GM06990 (cell line): ENCODE results near the gene CHMP1B.
"Not testable (repeated sequence)": the region's sequence is repeated elsewhere in the genome, so short reads cannot be mapped to it uniquely, and the experiment has no call there.

Experiments used
- DNase-seq: peaks from one replicate; pipeline ENCODE4 v3.0.0-alpha.2; 2011; ENCODE audit not compliant: insufficient read length; ENCODE audit errors: extremely low read depth
- H3K27me3 ChIP-seq: replicated peaks from 2 replicates; pipeline ENCODE4 v1.6.0; 2011; ENCODE audit warnings: low read length; ENCODE audit not compliant: control insufficient read depth, insufficient read depth
- H3K36me3 ChIP-seq: 2 replicates; pipeline ENCODE4 v1.5.1; 2011; ENCODE audit warnings: low read length; ENCODE audit not compliant: control insufficient read depth, insufficient read depth
- H3K4me3 ChIP-seq: replicated peaks from 2 replicates; pipeline ENCODE4 v1.5.1; 2011; ENCODE audit warnings: low read depth, mild to moderate bottlenecking, control low read depth, low read length
- CTCF ChIP-seq: IDR thresholded peaks from 2 replicates; pipeline ENCODE4 v1.5.1; 2011; ENCODE audit warnings: low read length, control low read depth, mild to moderate bottlenecking, inconsistent platforms; ENCODE audit not compliant: insufficient read depth, poor library complexity, severe bottlenecking

Gene CHMP1B

GRCh38 chr18:11887328-11888128 is 36.3 kb downstream of the CHMP1B start:
- TF ChIP-seq CTCF: no peak
- Histone ChIP-seq H3K36me3 (peaks cover 13% of the 10 kb centered on the region), H3K27me3 (no peaks in the 10 kb centered on the region), H3K4me3 (no peak overlapping the region)
- DNase-seq: no peak

GRCh38 chr18:11888726-11889125 is 37.5 kb downstream of the CHMP1B start:
- no peak for DNase-seq
- Histone ChIP-seq H3K36me3 (peaks cover 13% of the 10 kb centered on the region), H3K4me3 (no peak overlapping the region), H3K27me3 (no peaks in the 10 kb centered on the region)
- no peak for TF ChIP-seq CTCF

GRCh38 chr18:11889284-11889683 is 38.1 kb downstream of the CHMP1B start:
- Histone ChIP-seq H3K4me3 (no peak overlapping the region), H3K36me3 (peaks cover 13% of the 10 kb centered on the region), H3K27me3 (no peaks in the 10 kb centered on the region)
- DNase-seq: no peak
- TF ChIP-seq CTCF: no peak

GRCh38 chr18:11891737-11892136 is 40.5 kb downstream of the CHMP1B start:
- peaks cover 8% of the 10 kb centered on the region for H3K36me3 ChIP-seq
- H3K4me3 ChIP-seq: no peak overlapping the region
- no peak for TF ChIP-seq CTCF
- no peaks in the 10 kb centered on the region for H3K27me3 ChIP-seq
- DNase-seq: no peak

GRCh38 chr18:11892438-11892837 is 41.2 kb downstream of the CHMP1B start:
- H3K4me3 ChIP-seq, H3K36me3 ChIP-seq, H3K27me3 ChIP-seq, DNase-seq: not testable (repeated sequence)

DNA sequence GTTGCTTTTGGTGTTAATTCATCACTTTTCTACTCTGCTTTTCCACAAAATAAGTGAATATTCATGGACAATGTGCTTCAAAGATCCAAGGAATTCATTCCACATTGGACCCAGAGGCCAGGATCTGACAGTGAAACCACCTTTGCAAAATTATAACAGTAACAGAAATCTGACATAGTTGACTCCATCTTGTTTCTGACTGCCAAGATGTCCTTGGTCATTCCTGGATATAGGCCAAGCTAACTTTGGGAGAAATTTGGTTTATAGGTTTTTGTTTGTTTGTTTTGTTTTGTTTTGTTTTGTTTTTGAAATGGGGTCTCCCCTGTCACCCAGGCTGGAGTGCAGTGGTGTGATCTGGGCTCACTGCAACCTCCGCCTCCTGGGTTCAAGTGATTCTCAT is 46.6 kb downstream of the CHMP1B start:
- H3K27me3 ChIP-seq: no peaks in the 10 kb centered on the region
- DNase-seq: no peak
- no peak overlapping the region for H3K4me3 ChIP-seq
- peaks cover 8% of the 10 kb centered on the region for H3K36me3 ChIP-seq
- no peak for TF ChIP-seq CTCF
